GM06990 (cell line): ENCODE results near the gene NPEPL1.

Experiments
- DNase-seq: peaks from one replicate; pipeline ENCODE4 v3.0.0-alpha.2; 2011; ENCODE audit not compliant: insufficient read length; ENCODE audit errors: extremely low read depth
- H3K27me3 ChIP-seq: replicated peaks from 2 replicates; pipeline ENCODE4 v1.6.0; 2011; ENCODE audit warnings: low read length; ENCODE audit not compliant: control insufficient read depth, insufficient read depth
- H3K36me3 ChIP-seq: 2 replicates; pipeline ENCODE4 v1.5.1; 2011; ENCODE audit warnings: low read length; ENCODE audit not compliant: control insufficient read depth, insufficient read depth
- H3K4me3 ChIP-seq: replicated peaks from 2 replicates; pipeline ENCODE4 v1.5.1; 2011; ENCODE audit warnings: low read depth, mild to moderate bottlenecking, control low read depth, low read length
- CTCF ChIP-seq: IDR thresholded peaks from 2 replicates; pipeline ENCODE4 v1.5.1; 2011; ENCODE audit warnings: low read length, control low read depth, mild to moderate bottlenecking, inconsistent platforms; ENCODE audit not compliant: insufficient read depth, poor library complexity, severe bottlenecking

Gene NPEPL1

GRCh38 chr20:58753267-58753921, 60.8 kb downstream of the NPEPL1 start:
- TF ChIP-seq CTCF = no peak
- no peak overlapping the region for H3K4me3 ChIP-seq
- DNase-seq = no peak
- no peaks in the 10 kb centered on the region for H3K36me3 ChIP-seq
- no peaks in the 10 kb centered on the region; the same call in none of the 2 replicates for H3K27me3 ChIP-seq

- Histone ChIP-seq H3K36me3 (no peaks in the 10 kb centered on the region), H3K27me3 (no peaks in the 10 kb centered on the region; the same call in none of the 2 replicates), H3K4me3 (no peak overlapping the region)
- no peak for DNase-seq
- no peak for TF ChIP-seq CTCF
These were observed 61.4 kb downstream of the NPEPL1 start for GRCh38 chr20:58753922-58754551.

- DNase-seq = no peak
- no peak for TF ChIP-seq CTCF
- Histone ChIP-seq H3K4me3 (no peak overlapping the region), H3K36me3 (no peaks in the 10 kb centered on the region), H3K27me3 (no peaks in the 10 kb centered on the region; the same call in none of the 2 replicates)
These were observed 62.0 kb downstream of the NPEPL1 start for GRCh38 chr20:58754584-58754983.

- TF ChIP-seq CTCF = no peak
- H3K4me3 ChIP-seq = no peak overlapping the region
- H3K27me3 ChIP-seq = no peaks in the 10 kb centered on the region; the same call in none of the 2 replicates
- no peaks in the 10 kb centered on the region for H3K36me3 ChIP-seq
- DNase-seq = no peak
These were observed 62.6 kb downstream of the NPEPL1 start for GRCh38 chr20:58755062-58755697.

- Histone ChIP-seq H3K36me3 (no peaks in the 10 kb centered on the region), H3K27me3 (no peaks in the 10 kb centered on the region; the same call in none of the 2 replicates), H3K4me3 (no peak overlapping the region)
- no peak for DNase-seq
- no peak for TF ChIP-seq CTCF
These were observed 63.3 kb downstream of the NPEPL1 start for GRCh38 chr20:58755766-58756449.
